ENCODE results near the gene C22orf23. TPM values are rescaled to one million over a fixed set of nuclear protein-coding genes. Genes with fewer than 3 reads are reported as not detected.

C22orf23 gene
- total and polyA plus RNA-seq, 2 of the 13 experiments (the other 11 are each of a cell fraction or from before 2014, with no cell fraction given) = 0.21 to 0.24 TPM

GRCh38 chr22:37953437-37954179 is at the start of gene C22orf23, which contains the start of gene POLR2F (continued):
- TF ChIP-seq, protein P1, sequence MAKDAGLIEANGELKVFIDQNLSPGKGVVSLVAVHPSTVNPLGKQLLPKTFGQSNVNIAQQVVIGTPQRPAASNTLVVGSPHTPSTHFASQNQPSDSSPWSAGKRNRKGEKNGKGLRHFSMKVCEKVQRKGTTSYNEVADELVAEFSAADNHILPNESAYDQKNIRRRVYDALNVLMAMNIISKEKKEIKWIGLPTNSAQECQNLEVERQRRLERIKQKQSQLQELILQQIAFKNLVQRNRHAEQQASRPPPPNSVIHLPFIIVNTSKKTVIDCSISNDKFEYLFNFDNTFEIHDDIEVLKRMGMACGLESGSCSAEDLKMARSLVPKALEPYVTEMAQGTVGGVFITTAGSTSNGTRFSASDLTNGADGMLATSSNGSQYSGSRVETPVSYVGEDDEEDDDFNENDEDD (CRISPR knock-in tag; IDR thresholded peaks at IDR 0.05; ENCODE audit: borderline replicate concordance) = peak; percentile 45; the same call in 1 of the 2 replicates
- TF ChIP-seq, protein P2, sequence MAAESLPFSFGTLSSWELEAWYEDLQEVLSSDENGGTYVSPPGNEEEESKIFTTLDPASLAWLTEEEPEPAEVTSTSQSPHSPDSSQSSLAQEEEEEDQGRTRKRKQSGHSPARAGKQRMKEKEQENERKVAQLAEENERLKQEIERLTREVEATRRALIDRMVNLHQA (CRISPR knock-in tag; IDR thresholded peaks at IDR 0.05) = no peak
- TF ChIP-seq REST (IDR thresholded peaks at IDR 0.05; ENCODE audit: borderline replicate concordance in 1 of 2, low read depth in 1 of 2, low read length in 2 of 2) (peak in 1 of 2 experiments; percentile 10; a peak in 1 of 4 replicates), ZNF883 (CRISPR knock-in tag; IDR thresholded peaks at IDR 0.05; ENCODE audit: not compliant biosample characterization) (peak; percentile 58), FOXA1 (IDR thresholded peaks at IDR 0.05) (no peak), FOXA1 (CRISPR knock-in tag; IDR thresholded peaks at IDR 0.05) (0 out of 2 replicates have a peak, but pooled peaks have one; percentile 14), ZNF674 (CRISPR knock-in tag; IDR thresholded peaks at IDR 0.05; ENCODE audit: low read depth) (no peak), ZFP36 (IDR thresholded peaks at IDR 0.05; ENCODE audit: borderline replicate concordance, low read depth, low read length, partially characterized antibody) (no peak), KAT7 (CRISPR knock-in tag; IDR thresholded peaks at IDR 0.05; ENCODE audit: borderline replicate concordance) (peak; percentile 61; the same call in 1 of the 2 replicates), ZNF180 (CRISPR knock-in tag; IDR thresholded peaks at IDR 0.05; ENCODE audit: borderline replicate concordance, low read depth) (no peak), ZFYVE20 (CRISPR knock-in tag; IDR thresholded peaks at IDR 0.05; ENCODE audit: borderline replicate concordance, low read depth) (no peak), KAT8 (CRISPR knock-in tag; IDR thresholded peaks at IDR 0.05) (peak; percentile 90), FOXK1 (CRISPR knock-in tag; IDR thresholded peaks at IDR 0.05; ENCODE audit: borderline replicate concordance, low read depth) (no peak), CREB1 (IDR thresholded peaks at IDR 0.05) (peak; percentile 46; the same call in 1 of the 2 replicates), CREB1 (CRISPR knock-in tag; IDR thresholded peaks at IDR 0.05) (no peak), TSC22D2 (CRISPR knock-in tag; IDR thresholded peaks at IDR 0.05; ENCODE audit: borderline replicate concordance) (peak; percentile 93; the same call in 1 of the 2 replicates)
- TF ChIP-seq, protein P3, sequence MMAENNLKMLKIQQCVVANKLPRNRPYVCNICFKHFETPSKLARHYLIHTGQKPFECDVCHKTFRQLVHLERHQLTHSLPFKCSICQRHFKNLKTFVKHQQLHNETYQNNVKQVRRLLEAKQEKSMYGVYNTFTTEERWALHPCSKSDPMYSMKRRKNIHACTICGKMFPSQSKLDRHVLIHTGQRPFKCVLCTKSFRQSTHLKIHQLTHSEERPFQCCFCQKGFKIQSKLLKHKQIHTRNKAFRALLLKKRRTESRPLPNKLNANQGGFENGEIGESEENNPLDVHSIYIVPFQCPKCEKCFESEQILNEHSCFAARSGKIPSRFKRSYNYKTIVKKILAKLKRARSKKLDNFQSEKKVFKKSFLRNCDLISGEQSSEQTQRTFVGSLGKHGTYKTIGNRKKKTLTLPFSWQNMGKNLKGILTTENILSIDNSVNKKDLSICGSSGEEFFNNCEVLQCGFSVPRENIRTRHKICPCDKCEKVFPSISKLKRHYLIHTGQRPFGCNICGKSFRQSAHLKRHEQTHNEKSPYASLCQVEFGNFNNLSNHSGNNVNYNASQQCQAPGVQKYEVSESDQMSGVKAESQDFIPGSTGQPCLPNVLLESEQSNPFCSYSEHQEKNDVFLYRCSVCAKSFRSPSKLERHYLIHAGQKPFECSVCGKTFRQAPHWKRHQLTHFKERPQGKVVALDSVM (CRISPR knock-in tag; IDR thresholded peaks at IDR 0.05) = no peak
- TF ChIP-seq, protein P4, sequence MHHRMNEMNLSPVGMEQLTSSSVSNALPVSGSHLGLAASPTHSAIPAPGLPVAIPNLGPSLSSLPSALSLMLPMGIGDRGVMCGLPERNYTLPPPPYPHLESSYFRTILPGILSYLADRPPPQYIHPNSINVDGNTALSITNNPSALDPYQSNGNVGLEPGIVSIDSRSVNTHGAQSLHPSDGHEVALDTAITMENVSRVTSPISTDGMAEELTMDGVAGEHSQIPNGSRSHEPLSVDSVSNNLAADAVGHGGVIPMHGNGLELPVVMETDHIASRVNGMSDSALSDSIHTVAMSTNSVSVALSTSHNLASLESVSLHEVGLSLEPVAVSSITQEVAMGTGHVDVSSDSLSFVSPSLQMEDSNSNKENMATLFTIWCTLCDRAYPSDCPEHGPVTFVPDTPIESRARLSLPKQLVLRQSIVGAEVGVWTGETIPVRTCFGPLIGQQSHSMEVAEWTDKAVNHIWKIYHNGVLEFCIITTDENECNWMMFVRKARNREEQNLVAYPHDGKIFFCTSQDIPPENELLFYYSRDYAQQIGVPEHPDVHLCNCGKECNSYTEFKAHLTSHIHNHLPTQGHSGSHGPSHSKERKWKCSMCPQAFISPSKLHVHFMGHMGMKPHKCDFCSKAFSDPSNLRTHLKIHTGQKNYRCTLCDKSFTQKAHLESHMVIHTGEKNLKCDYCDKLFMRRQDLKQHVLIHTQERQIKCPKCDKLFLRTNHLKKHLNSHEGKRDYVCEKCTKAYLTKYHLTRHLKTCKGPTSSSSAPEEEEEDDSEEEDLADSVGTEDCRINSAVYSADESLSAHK (CRISPR knock-in tag; IDR thresholded peaks at IDR 0.05; ENCODE audit: borderline replicate concordance) = no peak

Measured in HepG2 (cell line).